GM23338 (cell line): Measurements from ENCODE around the gene SMIM5.

ENCODE experiments used
- CREB1 ChIP-seq: fragments of 250-450 bp; sonication (Bioruptor Pico); IDR thresholded peaks from 2 replicates; pipeline ENCODE4 v1.5.0; 2020; ENCODE audit warnings: low read depth, mild to moderate bottlenecking, moderate library complexity
- EZH2 ChIP-seq: fragments of 200-600 bp; sonication (generic); IDR thresholded peaks from one replicate; pipeline ENCODE4 v1.8.0; 2017; ENCODE audit warnings: antibody characterized with exemption, mild to moderate bottlenecking, low read depth; ENCODE audit not compliant: unreplicated experiment
- EZH2phosphoT487 ChIP-seq: fragments of 200-600 bp; sonication (generic); IDR thresholded peaks from one replicate; pipeline ENCODE4 v1.8.1; 2018; ENCODE audit warnings: antibody characterized with exemption; ENCODE audit not compliant: unreplicated experiment
- JUNB ChIP-seq: IDR thresholded peaks from one replicate; pipeline ENCODE4 v1.6.1; 2016; ENCODE audit warnings: antibody characterized with exemption; ENCODE audit not compliant: unreplicated experiment
- NANOG ChIP-seq: IDR thresholded peaks from 2 replicates; pipeline ENCODE4 v1.6.1; 2016; ENCODE audit warnings: antibody characterized with exemption, borderline replicate concordance
- POLR2AphosphoS5 ChIP-seq: IDR thresholded peaks from 2 replicates; pipeline ENCODE4 v1.6.1; 2016; ENCODE audit warnings: antibody characterized with exemption, low read depth
- STAT1 ChIP-seq: IDR thresholded peaks from one replicate; pipeline ENCODE4 v1.6.1; 2016; ENCODE audit warnings: antibody characterized with exemption; ENCODE audit not compliant: unreplicated experiment
- ZNF114 ChIP-seq: fragments of 250-450 bp; sonication (Bioruptor Pico); IDR thresholded peaks from 2 replicates; pipeline ENCODE4 v1.5.0; 2020; ENCODE audit warnings: mild to moderate bottlenecking, moderate library complexity
- ZNF331 ChIP-seq: fragments of 250-450 bp; sonication (Bioruptor Pico); IDR thresholded peaks from 2 replicates; pipeline ENCODE4 v1.5.0; 2020; ENCODE audit warnings: low read depth, mild to moderate bottlenecking, moderate library complexity
- TF ChIP-seq, protein P1 (sequence below), 2 experiments: fragments of 200-600 bp in 1 of 2; sonication (generic) in 1 of 2; conservative IDR thresholded peaks; 2 replicates each; pipeline versions ENCODE4 v1.5.1 to v1.6.1; 2016 to 2017; ENCODE audit warnings: antibody characterized with exemption in 2 of 2, low read depth in 2 of 2, mild to moderate bottlenecking in 2 of 2, moderate library complexity in 1 of 2
- TF ChIP-seq, protein P2 (sequence below): IDR thresholded peaks from one replicate; pipeline ENCODE4 v1.6.1; 2018; ENCODE audit warnings: antibody characterized with exemption; ENCODE audit not compliant: unreplicated experiment
- TF ChIP-seq, protein P3 (sequence below): IDR thresholded peaks from 2 replicates; pipeline ENCODE4 v1.6.1; 2016; ENCODE audit warnings: antibody characterized with exemption

DNA sequence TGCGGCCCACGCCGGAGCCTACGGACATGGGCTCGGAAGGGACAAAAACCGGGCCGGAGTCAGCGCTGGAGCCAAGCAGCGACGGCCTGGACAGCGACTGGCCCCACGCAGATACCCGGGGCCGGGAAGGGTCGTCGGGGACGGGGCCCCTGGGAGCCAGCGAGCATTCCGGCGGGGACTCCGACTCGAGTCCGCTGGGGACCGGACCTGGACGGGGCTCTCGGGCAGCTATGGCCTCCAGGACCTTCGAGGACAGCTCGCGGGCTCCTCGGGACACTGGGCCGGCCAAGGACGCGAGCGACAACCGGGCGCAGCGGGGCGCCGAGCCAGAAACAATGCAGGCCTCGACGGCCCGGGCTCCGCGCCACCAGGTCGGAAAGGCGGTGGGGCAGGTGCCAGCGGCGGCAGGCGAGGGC lies 44.6 kb upstream of the SMIM5 start:
- TF ChIP-seq, protein P1, sequence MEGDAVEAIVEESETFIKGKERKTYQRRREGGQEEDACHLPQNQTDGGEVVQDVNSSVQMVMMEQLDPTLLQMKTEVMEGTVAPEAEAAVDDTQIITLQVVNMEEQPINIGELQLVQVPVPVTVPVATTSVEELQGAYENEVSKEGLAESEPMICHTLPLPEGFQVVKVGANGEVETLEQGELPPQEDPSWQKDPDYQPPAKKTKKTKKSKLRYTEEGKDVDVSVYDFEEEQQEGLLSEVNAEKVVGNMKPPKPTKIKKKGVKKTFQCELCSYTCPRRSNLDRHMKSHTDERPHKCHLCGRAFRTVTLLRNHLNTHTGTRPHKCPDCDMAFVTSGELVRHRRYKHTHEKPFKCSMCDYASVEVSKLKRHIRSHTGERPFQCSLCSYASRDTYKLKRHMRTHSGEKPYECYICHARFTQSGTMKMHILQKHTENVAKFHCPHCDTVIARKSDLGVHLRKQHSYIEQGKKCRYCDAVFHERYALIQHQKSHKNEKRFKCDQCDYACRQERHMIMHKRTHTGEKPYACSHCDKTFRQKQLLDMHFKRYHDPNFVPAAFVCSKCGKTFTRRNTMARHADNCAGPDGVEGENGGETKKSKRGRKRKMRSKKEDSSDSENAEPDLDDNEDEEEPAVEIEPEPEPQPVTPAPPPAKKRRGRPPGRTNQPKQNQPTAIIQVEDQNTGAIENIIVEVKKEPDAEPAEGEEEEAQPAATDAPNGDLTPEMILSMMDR (conservative IDR thresholded peaks at IDR 0.05; ENCODE audit: low read depth in 2 of 2), result no peak
- TF ChIP-seq EZH2 (no peak), EZH2phosphoT487 (no peak), POLR2AphosphoS5 (no peak), STAT1 (no peak), ZNF114 (CRISPR knock-in tag) (no peak), ZNF331 (no peak), NANOG (no peak), JUNB (no peak), CREB1 (no peak)
- TF ChIP-seq, protein P2, sequence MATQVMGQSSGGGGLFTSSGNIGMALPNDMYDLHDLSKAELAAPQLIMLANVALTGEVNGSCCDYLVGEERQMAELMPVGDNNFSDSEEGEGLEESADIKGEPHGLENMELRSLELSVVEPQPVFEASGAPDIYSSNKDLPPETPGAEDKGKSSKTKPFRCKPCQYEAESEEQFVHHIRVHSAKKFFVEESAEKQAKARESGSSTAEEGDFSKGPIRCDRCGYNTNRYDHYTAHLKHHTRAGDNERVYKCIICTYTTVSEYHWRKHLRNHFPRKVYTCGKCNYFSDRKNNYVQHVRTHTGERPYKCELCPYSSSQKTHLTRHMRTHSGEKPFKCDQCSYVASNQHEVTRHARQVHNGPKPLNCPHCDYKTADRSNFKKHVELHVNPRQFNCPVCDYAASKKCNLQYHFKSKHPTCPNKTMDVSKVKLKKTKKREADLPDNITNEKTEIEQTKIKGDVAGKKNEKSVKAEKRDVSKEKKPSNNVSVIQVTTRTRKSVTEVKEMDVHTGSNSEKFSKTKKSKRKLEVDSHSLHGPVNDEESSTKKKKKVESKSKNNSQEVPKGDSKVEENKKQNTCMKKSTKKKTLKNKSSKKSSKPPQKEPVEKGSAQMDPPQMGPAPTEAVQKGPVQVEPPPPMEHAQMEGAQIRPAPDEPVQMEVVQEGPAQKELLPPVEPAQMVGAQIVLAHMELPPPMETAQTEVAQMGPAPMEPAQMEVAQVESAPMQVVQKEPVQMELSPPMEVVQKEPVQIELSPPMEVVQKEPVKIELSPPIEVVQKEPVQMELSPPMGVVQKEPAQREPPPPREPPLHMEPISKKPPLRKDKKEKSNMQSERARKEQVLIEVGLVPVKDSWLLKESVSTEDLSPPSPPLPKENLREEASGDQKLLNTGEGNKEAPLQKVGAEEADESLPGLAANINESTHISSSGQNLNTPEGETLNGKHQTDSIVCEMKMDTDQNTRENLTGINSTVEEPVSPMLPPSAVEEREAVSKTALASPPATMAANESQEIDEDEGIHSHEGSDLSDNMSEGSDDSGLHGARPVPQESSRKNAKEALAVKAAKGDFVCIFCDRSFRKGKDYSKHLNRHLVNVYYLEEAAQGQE, result no peak
- TF ChIP-seq, protein P3, sequence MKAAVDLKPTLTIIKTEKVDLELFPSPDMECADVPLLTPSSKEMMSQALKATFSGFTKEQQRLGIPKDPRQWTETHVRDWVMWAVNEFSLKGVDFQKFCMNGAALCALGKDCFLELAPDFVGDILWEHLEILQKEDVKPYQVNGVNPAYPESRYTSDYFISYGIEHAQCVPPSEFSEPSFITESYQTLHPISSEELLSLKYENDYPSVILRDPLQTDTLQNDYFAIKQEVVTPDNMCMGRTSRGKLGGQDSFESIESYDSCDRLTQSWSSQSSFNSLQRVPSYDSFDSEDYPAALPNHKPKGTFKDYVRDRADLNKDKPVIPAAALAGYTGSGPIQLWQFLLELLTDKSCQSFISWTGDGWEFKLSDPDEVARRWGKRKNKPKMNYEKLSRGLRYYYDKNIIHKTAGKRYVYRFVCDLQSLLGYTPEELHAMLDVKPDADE, result no peak
